IMR-90 (cell line): ENCODE measurements around the gene CCDC141.
"Not testable (repeated sequence)": the region's sequence is repeated elsewhere in the genome, so short reads cannot be mapped to it uniquely, and the experiment has no call there.

Experiments
- BHLHE40 ChIP-seq: fragments of 150-350 bp; IDR thresholded peaks from 2 replicates; pipeline ENCODE4 v1.6.1; 2016; ENCODE audit warnings: mild to moderate bottlenecking, low read depth, low read length
- CEBPB ChIP-seq: IDR thresholded peaks from 2 replicates; pipeline ENCODE4 v1.6.1; 2012; ENCODE audit warnings: low read depth, low read length, improper control_type of control experiment
- CHD1 ChIP-seq: IDR thresholded peaks from 2 replicates; pipeline ENCODE4 v1.6.1; 2012; ENCODE audit warnings: low read depth, low read length, improper control_type of control experiment
- FOS ChIP-seq: fragments of 150-350 bp; IDR thresholded peaks from 2 replicates; pipeline ENCODE4 v1.6.1; 2016; ENCODE audit warnings: low read depth, low read length
- MAFK ChIP-seq: IDR thresholded peaks from 2 replicates; pipeline ENCODE4 v1.6.1; 2012; ENCODE audit warnings: low read depth, low read length, improper control_type of control experiment
- MAZ ChIP-seq: IDR thresholded peaks from 2 replicates; pipeline ENCODE4 v1.6.1; 2012; ENCODE audit warnings: low read depth, mild to moderate bottlenecking, low read length, improper control_type of control experiment, moderate library complexity, borderline replicate concordance
- POLR2A ChIP-seq: IDR thresholded peaks from 2 replicates; pipeline ENCODE4 v1.6.1; 2012; ENCODE audit warnings: mild to moderate bottlenecking, low read depth, low read length
- RAD21 ChIP-seq: IDR thresholded peaks from 2 replicates; pipeline ENCODE4 v1.6.1; 2012; ENCODE audit warnings: low read length, improper control_type of control experiment
- RCOR1 ChIP-seq: IDR thresholded peaks from 2 replicates; pipeline ENCODE4 v1.6.1; 2012; ENCODE audit warnings: mild to moderate bottlenecking, low read length, improper control_type of control experiment; ENCODE audit not compliant: insufficient replicate concordance
- RFX5 ChIP-seq: IDR thresholded peaks from 2 replicates; pipeline ENCODE4 v1.8.0; 2012; ENCODE audit warnings: low read depth, mild to moderate bottlenecking, low read length, moderate library complexity
- SMC3 ChIP-seq: fragments of 150-350 bp; IDR thresholded peaks from 2 replicates; pipeline ENCODE4 v1.6.1; 2016; ENCODE audit warnings: low read depth, mild to moderate bottlenecking, antibody characterized with exemption, low read length, moderate library complexity
- USF2 ChIP-seq: fragments of 150-350 bp; IDR thresholded peaks from 2 replicates; pipeline ENCODE4 v1.6.1; 2017; ENCODE audit warnings: mild to moderate bottlenecking, antibody characterized with exemption, low read length, low read depth
- TF ChIP-seq, protein P1 (sequence below): conservative IDR thresholded peaks from 2 replicates; pipeline ENCODE4 v1.5.1; 2012; ENCODE audit warnings: mild to moderate bottlenecking, low read depth, low read length, improper control_type of control experiment

DNA sequence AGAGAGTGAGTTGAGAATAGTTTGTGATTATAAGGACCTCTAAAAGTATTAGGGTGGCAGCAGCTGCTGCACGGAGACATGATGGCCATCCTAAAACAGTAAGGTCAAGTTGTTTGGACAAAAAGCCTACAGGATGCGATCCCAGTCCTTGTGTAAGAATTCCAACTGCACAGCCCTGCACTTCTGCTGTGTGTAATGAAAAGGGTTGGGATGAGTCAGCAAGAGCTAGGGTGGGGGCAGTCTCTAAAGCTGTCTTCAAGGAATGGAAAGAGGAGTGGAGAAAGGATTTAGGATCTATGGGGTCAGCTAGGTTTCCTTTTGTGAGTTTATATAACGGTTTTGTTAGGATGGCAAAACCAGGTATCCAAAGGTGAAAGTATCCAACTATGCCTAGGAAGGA lies 3.6 kb upstream of the CCDC141 start:
- TF ChIP-seq POLR2A, FOS, RAD21, MAZ, BHLHE40, USF2, RCOR1, SMC3, RFX5, CEBPB, CHD1, MAFK: not testable (repeated sequence)
- TF ChIP-seq, protein P1, sequence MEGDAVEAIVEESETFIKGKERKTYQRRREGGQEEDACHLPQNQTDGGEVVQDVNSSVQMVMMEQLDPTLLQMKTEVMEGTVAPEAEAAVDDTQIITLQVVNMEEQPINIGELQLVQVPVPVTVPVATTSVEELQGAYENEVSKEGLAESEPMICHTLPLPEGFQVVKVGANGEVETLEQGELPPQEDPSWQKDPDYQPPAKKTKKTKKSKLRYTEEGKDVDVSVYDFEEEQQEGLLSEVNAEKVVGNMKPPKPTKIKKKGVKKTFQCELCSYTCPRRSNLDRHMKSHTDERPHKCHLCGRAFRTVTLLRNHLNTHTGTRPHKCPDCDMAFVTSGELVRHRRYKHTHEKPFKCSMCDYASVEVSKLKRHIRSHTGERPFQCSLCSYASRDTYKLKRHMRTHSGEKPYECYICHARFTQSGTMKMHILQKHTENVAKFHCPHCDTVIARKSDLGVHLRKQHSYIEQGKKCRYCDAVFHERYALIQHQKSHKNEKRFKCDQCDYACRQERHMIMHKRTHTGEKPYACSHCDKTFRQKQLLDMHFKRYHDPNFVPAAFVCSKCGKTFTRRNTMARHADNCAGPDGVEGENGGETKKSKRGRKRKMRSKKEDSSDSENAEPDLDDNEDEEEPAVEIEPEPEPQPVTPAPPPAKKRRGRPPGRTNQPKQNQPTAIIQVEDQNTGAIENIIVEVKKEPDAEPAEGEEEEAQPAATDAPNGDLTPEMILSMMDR = not testable (repeated sequence)
